GM18870 (cell line): ENCODE results near the gene ZCCHC17.

ENCODE experiments used
- ATAC-seq: cut with Tn5 transposase; IDR thresholded peaks from one replicate; pipeline ENCODE4 v1.9.1; 2021; ENCODE audit warnings: moderate library complexity; ENCODE audit not compliant: unreplicated experiment

ZCCHC17 gene

DNA sequence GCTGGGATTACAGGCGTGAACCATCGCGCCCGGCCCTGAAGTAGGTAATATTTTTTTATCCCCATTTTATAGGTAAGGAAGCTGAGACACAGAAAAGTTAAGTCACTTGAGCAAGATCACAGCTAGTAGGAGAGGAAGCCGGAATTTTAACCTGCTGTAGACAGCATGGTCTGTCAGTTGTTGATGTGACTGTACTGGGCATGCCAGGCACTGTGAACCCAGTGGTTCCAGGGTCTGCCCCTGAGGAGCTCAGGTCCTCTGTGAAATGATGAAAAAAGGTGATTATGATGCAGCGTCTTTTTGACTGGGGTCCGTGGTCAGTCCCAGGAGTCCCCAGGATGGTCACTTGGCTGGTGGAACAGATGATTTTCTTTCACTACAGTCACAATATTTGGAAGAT is 92.8 kb downstream of the ZCCHC17 start:
- ATAC-seq = no peak

DNA sequence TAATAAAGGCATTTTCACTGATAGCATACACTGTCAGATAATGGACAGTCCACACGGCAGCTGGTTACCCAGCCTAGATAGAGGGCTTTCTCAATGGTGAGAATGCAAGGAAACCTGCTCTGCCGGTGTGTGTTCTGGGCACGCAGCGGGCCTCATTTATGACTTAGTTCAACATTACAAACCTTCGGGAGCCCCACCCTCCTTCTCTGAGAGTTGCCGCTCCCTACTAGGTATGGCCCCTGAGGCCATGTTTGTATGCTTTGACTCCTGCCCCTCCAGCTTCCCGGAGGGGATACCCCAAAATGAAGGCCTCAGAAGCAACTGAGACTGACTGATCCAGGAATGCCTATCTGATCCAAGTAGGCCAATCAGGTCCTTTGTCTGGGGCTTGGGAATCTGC is 93.2 kb downstream of the ZCCHC17 start:
- no peak for ATAC-seq

- ATAC-seq = no peak
Observed at GRCh38 chr1:31393463-31393862, 96.6 kb downstream of the ZCCHC17 start.

DNA sequence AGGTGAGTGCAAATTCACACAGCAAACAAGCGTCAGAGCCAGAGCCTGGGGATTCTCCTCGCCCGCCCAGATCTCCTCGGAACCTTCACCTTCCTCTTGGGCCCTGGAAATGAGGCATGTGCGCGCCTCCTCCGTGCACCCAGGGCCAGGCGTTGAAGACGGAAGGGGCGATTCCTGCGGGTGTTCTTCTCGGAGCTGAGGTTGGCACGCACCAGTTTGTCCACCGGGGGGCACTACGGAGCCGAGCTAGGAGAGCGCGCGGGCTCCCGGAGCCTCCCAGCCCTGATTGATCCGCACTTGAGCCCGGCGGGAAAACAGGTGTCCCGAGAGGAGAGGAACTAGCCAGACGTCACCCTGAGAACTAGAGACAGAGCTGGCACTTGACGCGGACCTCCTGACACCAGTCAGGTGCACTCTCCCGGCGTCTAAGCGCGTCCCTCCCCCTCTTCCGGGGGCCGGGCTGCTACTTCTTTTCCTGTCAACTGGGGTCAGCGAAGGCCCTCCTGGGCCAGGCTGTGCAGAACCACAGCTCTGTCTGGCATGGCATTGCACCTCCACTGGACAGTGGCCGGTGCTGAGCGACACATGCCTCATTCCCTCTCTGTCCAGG is 97.9 kb downstream of the ZCCHC17 start:
- no peak for ATAC-seq

DNA sequence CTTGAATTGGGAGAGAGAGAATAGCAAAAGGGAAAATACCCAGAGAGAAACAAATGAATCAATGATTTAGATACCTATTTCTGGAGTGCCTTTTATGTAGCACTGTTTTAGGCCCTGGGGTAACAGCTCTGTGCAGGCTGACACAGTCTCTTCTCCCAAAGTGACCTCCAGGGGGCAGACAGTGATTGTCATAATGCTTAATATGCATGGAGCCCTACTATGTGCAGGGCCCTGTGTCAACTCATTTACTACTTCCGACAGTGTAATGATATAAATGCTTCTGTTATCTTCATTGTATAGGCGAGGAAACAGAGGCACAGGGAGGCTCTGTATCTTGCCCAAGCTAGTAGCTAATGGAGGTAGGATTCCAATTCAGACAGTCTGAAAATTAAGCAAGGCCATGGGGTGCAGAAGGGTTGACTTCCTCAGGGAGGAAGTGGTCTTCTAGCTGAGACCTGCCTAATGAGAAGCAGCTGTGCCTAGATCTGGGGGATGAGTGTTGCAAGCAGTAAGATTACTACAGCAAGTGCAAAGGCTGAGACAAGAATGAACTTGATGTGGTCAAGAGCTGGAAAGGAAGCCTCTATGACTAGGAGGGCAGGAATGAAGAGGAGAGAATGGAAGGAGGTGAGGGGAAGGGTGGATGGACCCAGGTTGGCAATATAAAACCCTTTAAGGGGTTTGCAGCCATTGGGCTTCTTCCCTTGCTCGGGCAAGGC is 100.0 kb downstream of the ZCCHC17 start:
- ATAC-seq = no peak

GRCh38 chr1:31397360-31398095 is 100.7 kb downstream of the ZCCHC17 start:
- no peak for ATAC-seq

- no peak for ATAC-seq
Observed at GRCh38 chr1:31398246-31398645, 101.4 kb downstream of the ZCCHC17 start.

DNA sequence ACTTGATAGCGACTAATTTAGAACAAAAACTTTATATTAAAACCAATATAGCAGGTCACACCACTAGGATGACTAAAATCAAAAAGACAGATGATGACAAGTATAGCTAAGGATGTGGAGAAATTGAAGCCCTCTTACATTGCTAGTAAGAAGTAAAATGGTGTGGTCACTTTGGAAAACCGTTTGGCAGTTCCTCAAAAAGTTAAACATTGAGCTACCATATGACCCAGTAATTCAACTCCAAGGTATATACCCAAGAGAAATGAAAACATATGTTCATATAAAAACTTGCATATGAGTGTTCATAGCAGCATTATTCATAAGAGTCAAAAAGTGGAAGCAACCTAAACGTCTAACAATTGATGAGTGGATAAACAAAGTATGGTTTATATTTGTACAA is 103.1 kb downstream of the ZCCHC17 start:
- ATAC-seq = no peak

DNA sequence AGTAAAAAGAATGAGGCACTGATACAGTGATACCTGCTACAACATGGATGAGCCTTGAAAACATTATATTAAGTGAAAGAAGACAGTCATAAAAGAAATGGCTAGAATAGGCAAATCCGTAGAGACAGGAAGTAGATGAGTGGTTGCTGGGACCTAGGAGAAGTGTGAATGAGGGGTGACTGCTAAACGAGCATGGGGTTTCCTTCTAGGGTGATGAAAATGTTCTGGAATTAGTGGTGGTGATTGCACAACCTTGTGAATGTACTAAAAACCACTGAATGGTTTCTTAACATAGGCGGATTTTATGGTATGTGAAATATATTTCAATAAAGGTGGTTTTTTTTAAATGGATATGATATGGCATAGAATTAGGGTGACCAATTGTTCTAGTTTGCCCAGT is 103.6 kb downstream of the ZCCHC17 start:
- ATAC-seq = no peak

GRCh38 chr1:31401241-31401640 is 104.4 kb downstream of the ZCCHC17 start:
- ATAC-seq = no peak

DNA sequence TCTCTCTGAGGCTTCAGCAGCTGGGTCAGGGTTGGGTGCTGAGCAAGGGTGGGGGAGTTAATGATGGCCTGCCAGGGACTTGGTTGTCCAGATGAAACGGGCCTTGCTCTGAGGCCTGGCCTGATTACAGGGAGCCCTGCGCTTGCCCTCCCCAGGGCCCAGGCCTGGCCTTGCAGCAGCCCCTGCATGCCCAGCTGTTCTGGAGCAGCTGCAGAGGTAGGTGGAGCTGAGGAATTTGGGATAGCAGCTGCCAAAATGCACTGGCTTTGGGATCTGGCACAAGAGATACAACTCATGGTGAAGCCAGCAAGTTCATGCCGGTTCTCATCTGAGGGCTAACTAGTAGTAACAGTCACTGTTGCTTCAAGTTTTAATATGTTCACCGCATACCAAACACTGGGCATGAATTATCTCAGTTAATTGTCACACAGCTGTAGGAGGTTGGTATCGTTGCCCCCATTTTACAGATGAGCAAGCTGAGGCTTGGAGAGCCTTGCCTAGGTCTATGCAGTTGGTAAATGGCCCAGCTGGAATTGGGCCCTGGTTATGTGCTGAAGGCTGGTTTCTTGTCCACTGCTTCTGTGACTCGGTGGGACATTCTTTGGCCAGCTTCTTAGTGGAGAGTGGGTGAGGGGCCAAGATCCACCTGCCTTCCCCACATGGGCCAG is 108.9 kb downstream of the ZCCHC17 start:
- ATAC-seq = no peak

- no peak for ATAC-seq
Observed at GRCh38 chr1:31407029-31407626, 110.3 kb downstream of the ZCCHC17 start.

DNA sequence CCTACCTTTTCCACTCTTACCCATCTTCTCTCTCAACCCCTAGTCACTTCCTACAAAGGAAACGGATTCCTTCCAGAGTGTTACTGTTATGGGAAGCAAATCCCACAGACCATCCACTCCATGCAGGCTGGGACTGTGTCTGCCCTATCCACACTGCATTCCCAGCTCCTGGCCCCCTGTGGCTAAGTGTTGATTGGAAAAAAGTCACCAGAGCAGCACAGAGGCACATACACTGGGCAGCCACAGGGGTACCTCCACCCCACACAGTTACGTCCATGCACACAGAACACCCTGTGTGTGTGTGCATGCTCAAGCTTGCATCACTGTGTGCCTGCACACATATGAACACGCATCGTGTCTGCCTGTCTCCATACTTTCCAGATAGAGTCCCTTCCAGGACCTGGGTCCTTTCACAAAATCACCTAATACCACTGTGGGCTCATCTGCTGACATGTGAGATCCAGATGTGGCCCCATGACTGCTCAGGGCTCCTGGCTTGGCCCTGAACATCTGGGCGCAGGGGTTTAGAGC is 112.0 kb downstream of the ZCCHC17 start:
- no peak for ATAC-seq

DNA sequence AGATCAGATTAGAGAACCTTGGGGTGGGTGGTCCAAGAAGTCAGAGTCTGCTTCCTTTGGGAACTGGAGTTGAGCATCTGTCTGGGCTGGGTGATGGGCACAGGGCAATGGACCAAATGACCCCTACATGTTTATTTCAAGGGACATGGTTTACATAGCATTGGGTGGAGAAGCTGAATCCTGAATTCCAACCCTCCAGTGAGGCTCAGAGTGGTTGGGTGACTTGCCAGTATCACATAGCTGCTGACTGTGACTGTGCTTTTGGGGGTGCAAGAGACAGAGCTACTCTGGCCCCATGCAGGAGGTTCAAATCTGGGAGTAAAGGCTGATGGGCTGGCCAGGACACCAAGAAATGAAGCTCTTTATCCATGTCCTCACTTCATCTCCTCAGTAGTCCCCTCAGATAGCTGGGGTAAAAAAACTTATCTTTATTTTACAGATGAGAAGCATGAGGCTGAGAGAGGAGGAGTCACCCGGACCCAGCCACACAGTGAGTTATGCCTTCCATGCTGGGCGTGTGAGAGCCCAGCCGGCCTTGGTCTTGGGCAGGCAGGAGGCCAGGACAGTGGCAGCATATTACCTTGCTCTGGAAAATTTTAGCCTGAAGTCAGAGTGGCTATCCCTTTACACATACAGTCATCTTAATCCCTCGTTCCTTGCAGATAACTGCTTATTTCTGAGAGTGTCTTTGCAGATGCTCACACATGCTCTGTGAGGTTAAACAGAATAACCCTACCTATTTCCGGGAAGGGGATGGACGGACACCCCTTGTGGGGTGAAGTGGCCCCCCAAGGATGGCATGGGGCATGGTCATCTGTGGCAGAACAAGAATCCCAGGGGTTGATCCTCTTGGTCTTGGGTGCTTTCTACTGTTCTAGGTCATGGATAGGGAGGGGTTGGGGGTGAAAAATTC is 113.4 kb downstream of the ZCCHC17 start:
- no peak for ATAC-seq

GRCh38 chr1:31410871-31411270 is 114.0 kb downstream of the ZCCHC17 start:
- no peak for ATAC-seq

DNA sequence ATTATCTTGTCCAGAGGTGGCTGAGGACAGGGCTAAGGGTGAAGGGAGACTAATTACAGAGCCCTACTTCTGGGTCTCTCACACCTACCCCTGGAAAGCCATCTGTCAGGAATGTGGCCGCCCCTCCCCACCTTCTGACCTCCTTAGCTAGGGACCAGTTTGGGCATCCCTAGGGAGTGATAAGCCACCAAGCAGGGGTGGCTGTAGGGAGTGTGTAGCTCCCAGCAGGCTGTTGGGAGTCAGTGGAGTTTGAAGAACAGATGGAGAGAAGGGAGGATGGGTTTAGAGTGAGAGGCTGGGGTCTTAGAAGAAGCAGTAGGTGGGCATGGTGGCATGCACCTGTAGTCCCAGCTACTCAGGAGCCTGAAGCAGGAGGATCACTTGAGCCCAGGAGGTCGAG is 115.4 kb downstream of the ZCCHC17 start:
- ATAC-seq = no peak

DNA sequence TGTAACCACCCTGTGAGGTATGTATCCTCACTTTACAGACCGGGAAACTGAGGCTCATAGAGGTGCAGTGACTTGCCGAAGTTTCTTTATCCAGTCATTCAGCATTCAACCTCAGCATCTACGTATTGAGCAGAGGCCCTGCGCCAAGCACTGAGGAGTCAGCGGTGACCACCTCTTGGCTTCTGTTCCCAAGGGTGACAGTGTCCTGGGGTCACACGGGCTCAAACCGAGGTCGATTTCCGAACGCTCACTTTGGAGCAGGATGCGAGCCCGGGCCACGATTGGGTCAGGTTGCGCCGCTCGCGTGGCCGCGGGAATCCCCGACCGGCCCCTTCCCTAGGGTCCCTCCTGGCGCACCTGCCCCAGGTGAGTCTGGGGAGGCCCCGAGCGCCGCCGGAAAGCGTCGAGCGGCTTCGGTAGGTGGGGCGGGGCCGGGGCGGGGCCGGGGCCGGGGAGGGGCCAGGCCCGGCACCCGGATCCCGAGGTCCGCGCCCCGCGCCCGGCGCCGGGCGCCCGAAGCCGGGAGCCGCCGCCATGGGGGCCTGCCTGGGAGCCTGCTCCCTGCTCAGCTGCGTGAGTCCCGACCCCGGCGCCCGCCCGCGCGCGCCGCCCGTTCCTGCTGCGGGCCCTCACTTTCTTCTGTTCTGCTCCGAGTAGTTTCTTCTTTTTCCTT is 116.0 kb downstream of the ZCCHC17 start, which contains the start of gene SERINC2:
Gene SERINC2, plus strand, starts transcription at position 482 of the 673 bp plus-strand sequence. Its CDS starts 53 bp downstream, at position 535.
- ATAC-seq = no peak

GRCh38 chr1:31413405-31414001 is 116.7 kb downstream of the ZCCHC17 start:
- ATAC-seq = no peak
